GM19395 (cell line): ENCODE data around the gene DENND2D.

Experiments
- ATAC-seq: cut with Tn5 transposase; IDR thresholded peaks from one replicate; pipeline ENCODE4 v1.9.1; 2021; ENCODE audit warnings: mild to moderate bottlenecking, moderate library complexity; ENCODE audit not compliant: unreplicated experiment

The DENND2D gene

GRCh38 chr1:111183308-111184069, 17.0 kb downstream of the DENND2D start:
- no peak for ATAC-seq

GRCh38 chr1:111182052-111182451, 18.4 kb downstream of the DENND2D start:
- no peak for ATAC-seq

- ATAC-seq, result no peak
Measured at GRCh38 chr1:111179968-111180533, 20.4 kb downstream of the DENND2D start.

- no peak for ATAC-seq
Measured at GRCh38 chr1:111176678-111177077, 23.8 kb downstream of the DENND2D start.

GRCh38 chr1:111175349-111175748, 25.1 kb downstream of the DENND2D start:
- ATAC-seq, result no peak

- ATAC-seq, result no peak
Measured at GRCh38 chr1:111174070-111174469, 26.4 kb downstream of the DENND2D start.

GRCh38 chr1:111172463-111172862, 28.0 kb downstream of the DENND2D start:
- ATAC-seq, result no peak

GRCh38 chr1:111164151-111164550, 36.3 kb downstream of the DENND2D start:
- no peak for ATAC-seq

GRCh38 chr1:111163363-111163762, 37.1 kb downstream of the DENND2D start:
- ATAC-seq, result no peak

GRCh38 chr1:111162488-111162880, 38.0 kb downstream of the DENND2D start:
- no peak for ATAC-seq

GRCh38 chr1:111161843-111162487, 38.5 kb downstream of the DENND2D start:
- ATAC-seq, result no peak

GRCh38 chr1:111157431-111157830, 43.0 kb downstream of the DENND2D start:
- no peak for ATAC-seq

GRCh38 chr1:111154021-111154999, 46.1 kb downstream of the DENND2D start:
- no peak for ATAC-seq

- ATAC-seq, result no peak
Measured at GRCh38 chr1:111151838-111152237, 48.6 kb downstream of the DENND2D start.

GRCh38 chr1:111148376-111148881, 52.0 kb downstream of the DENND2D start:
- peak; percentile 68 for ATAC-seq

- ATAC-seq, result no peak
Measured at GRCh38 chr1:111147948-111148347, 52.5 kb downstream of the DENND2D start.

GRCh38 chr1:111145963-111146768, 54.3 kb downstream of the DENND2D start:
- ATAC-seq, result no peak

- ATAC-seq, result no peak
Measured at GRCh38 chr1:111145542-111145941, 54.9 kb downstream of the DENND2D start.

GRCh38 chr1:111142356-111142975, 58.0 kb downstream of the DENND2D start:
- ATAC-seq, result no peak
